Mesenchymal stem cell (in vitro differentiated cells and primary cell): Measurements from ENCODE around the gene FHOD3.

Experiments
- DNase-seq: peaks from one replicate; pipeline ENCODE4 v3.0.0-alpha.2; 2013
- H2AFZ ChIP-seq: one replicate; pipeline ENCODE4 v1.6.1; 2013; ENCODE audit warnings: low read depth, mild to moderate bottlenecking, control low read depth, inconsistent platforms, low read length, moderate library complexity
- H2AK5ac ChIP-seq: 2 replicates; pipeline ENCODE4 v1.6.1; 2013; ENCODE audit warnings: low read length, moderate library complexity, mild to moderate bottlenecking, inconsistent platforms; ENCODE audit not compliant: severe bottlenecking
- H2BK120ac ChIP-seq: one replicate; pipeline ENCODE4 v1.6.1; 2013; ENCODE audit warnings: low read depth, mild to moderate bottlenecking, inconsistent platforms, low read length, moderate library complexity
- H2BK12ac ChIP-seq, 2 experiments: one replicate each; pipeline ENCODE4 v1.6.1; 2013; ENCODE audit warnings: inconsistent platforms in 2 of 2, low read length in 2 of 2, mild to moderate bottlenecking in 2 of 2, moderate library complexity in 2 of 2, control low read depth in 1 of 2
- H2BK15ac ChIP-seq: one replicate; pipeline ENCODE4 v1.6.1; 2013; ENCODE audit warnings: mild to moderate bottlenecking, low read depth, inconsistent platforms; ENCODE audit not compliant: poor library complexity, severe bottlenecking
- H2BK5ac ChIP-seq: 2 replicates; pipeline ENCODE4 v1.6.1; 2013; ENCODE audit warnings: low read depth, mild to moderate bottlenecking, low read length, control low read depth, inconsistent platforms; ENCODE audit not compliant: poor library complexity, severe bottlenecking
- H3K14ac ChIP-seq, 2 experiments: one replicate each; pipeline ENCODE4 v1.6.1; 2013; ENCODE audit warnings: inconsistent platforms in 2 of 2, low read length in 2 of 2, control low read depth in 1 of 2, mild to moderate bottlenecking in 1 of 2, moderate library complexity in 1 of 2
- H3K18ac ChIP-seq, 2 experiments: one replicate each; pipeline ENCODE4 v1.6.1; 2013; ENCODE audit warnings: inconsistent platforms in 2 of 2, low read length in 2 of 2, control low read depth in 1 of 2, low read depth in 1 of 2, mild to moderate bottlenecking in 1 of 2
- H3K23ac ChIP-seq, 2 experiments: one replicate each; pipeline ENCODE4 v1.6.1; 2013; ENCODE audit warnings: inconsistent platforms in 2 of 2, low read length in 2 of 2, mild to moderate bottlenecking in 2 of 2, moderate library complexity in 2 of 2, control low read depth in 1 of 2
- H3K27ac ChIP-seq: 2 replicates; pipeline ENCODE4 v1.5.1; 2013; ENCODE audit warnings: mild to moderate bottlenecking, moderate library complexity, low read length, control low read depth, inconsistent platforms; ENCODE audit not compliant: poor library complexity, severe bottlenecking
- H3K27me3 ChIP-seq, 2 experiments: 2 replicates each; pipeline versions ENCODE4 v1.6.1 to v1.7.0; 2013; ENCODE audit warnings: low read length in 2 of 2, mild to moderate bottlenecking in 2 of 2, moderate library complexity in 2 of 2, control low read depth in 1 of 2, inconsistent platforms in 1 of 2; ENCODE audit not compliant: control insufficient read depth in 1 of 2, insufficient read depth in 1 of 2
- H3K36me3 ChIP-seq, 2 experiments: 2 replicates each; pipeline versions ENCODE4 v1.6.1 to v1.7.0; 2013; ENCODE audit warnings: low read length in 2 of 2, control low read depth in 1 of 2, inconsistent platforms in 1 of 2, low read depth in 1 of 2, mild to moderate bottlenecking in 1 of 2; ENCODE audit not compliant: insufficient read depth in 2 of 2, control insufficient read depth in 1 of 2
- H3K4ac ChIP-seq, 2 experiments: one replicate each; pipeline ENCODE4 v1.6.1; 2013; ENCODE audit warnings: inconsistent platforms in 2 of 2, low read length in 2 of 2, mild to moderate bottlenecking in 2 of 2, moderate library complexity in 2 of 2, control low read depth in 1 of 2, low read depth in 1 of 2
- H3K4me1 ChIP-seq: 2 replicates; pipeline ENCODE4 v1.6.1; 2013; ENCODE audit warnings: low read depth, low read length, control low read depth; ENCODE audit not compliant: control insufficient read depth, insufficient read depth
- H3K4me2 ChIP-seq: 2 replicates; pipeline ENCODE4 v1.6.1; 2013; ENCODE audit warnings: low read length, mild to moderate bottlenecking, inconsistent platforms; ENCODE audit not compliant: poor library complexity, severe bottlenecking
- H3K4me3 ChIP-seq, 2 experiments: 2 replicates each; pipeline versions ENCODE4 v1.5.1 to v1.7.0; 2013; ENCODE audit warnings: low read length in 2 of 2, mild to moderate bottlenecking in 2 of 2, control low read depth in 1 of 2, low read depth in 1 of 2; ENCODE audit not compliant: insufficient read depth in 1 of 2
- H3K79me1 ChIP-seq: replicated peaks from 2 replicates; pipeline ENCODE4 v1.6.1; 2013; ENCODE audit warnings: mild to moderate bottlenecking, control low read depth, low read length, inconsistent platforms; ENCODE audit not compliant: poor library complexity, severe bottlenecking
- H3K9ac ChIP-seq: 2 replicates; pipeline ENCODE4 v1.7.0; 2013; ENCODE audit warnings: mild to moderate bottlenecking, low read length, moderate library complexity
- H3K9me3 ChIP-seq: 2 replicates; pipeline ENCODE4 v1.7.0; 2013; ENCODE audit warnings: mild to moderate bottlenecking, low read length; ENCODE audit not compliant: control insufficient read depth
- H4K8ac ChIP-seq: one replicate; pipeline ENCODE4 v1.6.1; 2013; ENCODE audit warnings: inconsistent platforms, mild to moderate bottlenecking, low read length, moderate library complexity
- H4K91ac ChIP-seq: one replicate; pipeline ENCODE4 v1.6.1; 2013; ENCODE audit warnings: mild to moderate bottlenecking, low read length, inconsistent platforms
- WGBS: methylation state at CpG from one replicate; pipeline ENCODE4 v1.1.7; 2013; ENCODE audit warnings: mixed read lengths; 5-methylcytosine and 5-hydroxymethylcytosine counted together

FHOD3 gene

GRCh38 chr18:36692371-36692770, 394.9 kb downstream of the FHOD3 start:
- Histone ChIP-seq H4K91ac (no peak overlapping the region), H3K4me3 (peak overlapping the region in 1 of 2 experiments; percentile 63), H2BK15ac (no peak overlapping the region), H2AFZ (no peak overlapping the region), H3K27ac (no peak overlapping the region), H3K79me1 (no peaks in the 10 kb centered on the region), H3K27me3 (no peaks in the 10 kb centered on the region), H3K23ac (no peak overlapping the region), H2BK5ac (no peak overlapping the region), H3K18ac (no peak overlapping the region), H2BK12ac (no peak overlapping the region), H2BK120ac (no peak overlapping the region), H3K36me3 (peaks cover 0 to 23% of the 10 kb centered on the region in 2 experiments), H3K4ac (no peak overlapping the region), H2AK5ac (no peak overlapping the region), H3K14ac (no peak overlapping the region), H3K4me1 (no peaks in the 10 kb centered on the region), H3K9ac (peak overlapping the region; percentile 43), H3K4me2 (no peak overlapping the region), H3K9me3 (no peaks in the 10 kb centered on the region), H4K8ac (no peak overlapping the region)
- no peak for DNase-seq
- WGBS, result 97% methylated on average over 1 of the region's 2 CpGs

- Histone ChIP-seq H2BK15ac (no peak overlapping the region), H2BK120ac (no peak overlapping the region), H3K4me2 (no peak overlapping the region), H3K4me3 (peak overlapping the region in 1 of 2 experiments; percentile 63), H3K9ac (peak overlapping the region; percentile 21), H3K79me1 (no peaks in the 10 kb centered on the region), H2BK12ac (no peak overlapping the region), H3K27me3 (no peaks in the 10 kb centered on the region), H2AFZ (no peak overlapping the region), H2AK5ac (no peak overlapping the region), H3K4me1 (no peaks in the 10 kb centered on the region), H3K4ac (no peak overlapping the region), H3K27ac (no peak overlapping the region), H3K14ac (no peak overlapping the region), H4K8ac (no peak overlapping the region), H2BK5ac (no peak overlapping the region), H3K18ac (no peak overlapping the region), H3K23ac (no peak overlapping the region), H3K9me3 (no peaks in the 10 kb centered on the region), H4K91ac (no peak overlapping the region), H3K36me3 (peaks cover 0 to 23% of the 10 kb centered on the region in 2 experiments)
- 87% methylated on average over 8 of the region's 9 CpGs for WGBS
- DNase-seq, result no peak
These were observed 395.4 kb downstream of the FHOD3 start for GRCh38 chr18:36692921-36693332.

GRCh38 chr18:36693931-36694620, 396.6 kb downstream of the FHOD3 start:
- no peak overlapping the region for H3K4ac ChIP-seq
- 81% methylated on average over 14 of the region's 15 CpGs for WGBS
- no peak overlapping the region for H3K14ac ChIP-seq
- no peak overlapping the region for H3K18ac ChIP-seq
- no peak overlapping the region for H3K4me2 ChIP-seq
- H2AFZ ChIP-seq, result no peak overlapping the region
- no peaks in the 10 kb centered on the region for H3K4me1 ChIP-seq
- H3K23ac ChIP-seq, result no peak overlapping the region
- peak overlapping the region; percentile 21 for H3K9ac ChIP-seq
- H2BK120ac ChIP-seq, result no peak overlapping the region
- no peak overlapping the region for H4K8ac ChIP-seq
- H3K27ac ChIP-seq, result no peak overlapping the region
- no peaks in the 10 kb centered on the region for H3K9me3 ChIP-seq
- no peaks in the 10 kb centered on the region for H3K79me1 ChIP-seq
- peak overlapping the region in 1 of 2 experiments; percentile 63 for H3K4me3 ChIP-seq
- no peak overlapping the region for H2BK5ac ChIP-seq
- H2BK12ac ChIP-seq, result no peak overlapping the region
- no peak overlapping the region for H4K91ac ChIP-seq
- H2AK5ac ChIP-seq, result no peak overlapping the region
- H3K36me3 ChIP-seq, result peaks cover 0 to 23% of the 10 kb centered on the region in 2 experiments
- H2BK15ac ChIP-seq, result no peak overlapping the region
- no peak for DNase-seq
- H3K27me3 ChIP-seq, result no peaks in the 10 kb centered on the region

- Histone ChIP-seq H3K18ac (no peak overlapping the region), H3K4ac (no peak overlapping the region), H2AFZ (no peak overlapping the region), H3K4me3 (no peak overlapping the region), H3K4me2 (no peak overlapping the region), H2BK120ac (no peak overlapping the region), H3K4me1 (no peaks in the 10 kb centered on the region), H3K27ac (no peak overlapping the region), H3K23ac (no peak overlapping the region), H2AK5ac (no peak overlapping the region), H4K8ac (no peak overlapping the region), H3K9me3 (no peaks in the 10 kb centered on the region), H2BK12ac (no peak overlapping the region), H2BK5ac (no peak overlapping the region), H3K9ac (no peak overlapping the region), H3K14ac (no peak overlapping the region), H2BK15ac (no peak overlapping the region), H4K91ac (no peak overlapping the region), H3K36me3 (peaks cover 0 to 27% of the 10 kb centered on the region in 2 experiments), H3K27me3 (no peaks in the 10 kb centered on the region), H3K79me1 (peaks cover 2% of the 10 kb centered on the region)
- WGBS, result 77% methylated on average over 3 of the region's 3 CpGs
- DNase-seq, result no peak
These were observed 398.3 kb downstream of the FHOD3 start for GRCh38 chr18:36695806-36696205.
